HepG2 (cell line): ENCODE data around the gene FTCD. TPM values are rescaled to one million over a fixed set of nuclear protein-coding genes. Genes with fewer than 3 reads are reported as not detected.

Experiments used
- ATAC-seq: fragments of 200-7000 bp; cut with Tn5 transposase; 3 replicates; pipeline ENCODE4 v1.9.1; 2020; ENCODE audit warnings: mild to moderate bottlenecking, moderate library complexity
- BruUV-seq: library from RNA; stranded (reverse); fragments of 400-500 nt; replicated peaks from 2 replicates; lab custom pipeline; 2021; lab: Mats Ljungman, UMichigan
- CTCF ChIA-PET: fragments of 300-600 bp; formaldehyde crosslinking; extraction: SDS; loops from one replicate; lab custom pipeline; 2021; ENCODE audit warnings: low total read pairs, inconsistent platforms, low intra/inter-chr PET ratio; lab: Yijun Ruan, JAX
- POLR2A ChIA-PET: fragments of 350-600 bp; sonication (Branson Sonifier 250); formaldehyde crosslinking; loops from one replicate; lab custom pipeline; 2020; ENCODE audit warnings: antibody characterized with exemption, inconsistent platforms; lab: Yijun Ruan, JAX
- DNase-seq: peaks from one replicate; pipeline ENCODE4 v3.0.0-alpha.2; 2015; ENCODE audit warnings: low spot score
- FAIRE-seq: peaks from 3 replicates; lab custom pipeline; 2011; peaks lifted over from hg19 to GRCh38; lab: Jason Lieb, UNC
- H2AFZ ChIP-seq: one replicate; pipeline ENCODE4 v1.6.1; 2011; ENCODE audit warnings: low read length, inconsistent platforms
- H3K27ac ChIP-seq: fragments of 300-600 bp; 3 replicates; pipeline ENCODE4 v1.8.0; 2011; ENCODE audit warnings: mixed run types, mild to moderate bottlenecking, mixed read lengths, low read length, inconsistent platforms; ENCODE audit not compliant: insufficient read depth; ENCODE audit errors: extremely low read length
- H3K27me3 ChIP-seq, 2 experiments: fragments of 200-600 bp in 1 of 2; 2 replicates in 1 of 2; 3 replicates in 1 of 2; pipeline versions ENCODE4 v1.6.0 to v1.8.0; 2011; ENCODE audit warnings: low read length in 2 of 2, mild to moderate bottlenecking in 2 of 2, moderate library complexity in 2 of 2, inconsistent platforms in 1 of 2; ENCODE audit not compliant: insufficient read depth in 2 of 2, control insufficient read depth in 1 of 2
- H3K36me3 ChIP-seq, 2 experiments: fragments of 200-600 bp in 1 of 2; replicated peaks in 1 of 2; 2 replicates in 1 of 2; 3 replicates in 1 of 2; pipeline versions ENCODE4 v1.5.1 to v1.8.0; 2011; ENCODE audit warnings: low read length in 2 of 2, inconsistent platforms in 1 of 2; ENCODE audit not compliant: insufficient read depth in 2 of 2, control insufficient read depth in 1 of 2
- H3K4me1 ChIP-seq: 2 replicates; pipeline ENCODE4 v1.5.1; 2012; ENCODE audit warnings: low read length, inconsistent platforms; ENCODE audit not compliant: insufficient read depth
- H3K4me2 ChIP-seq: 2 replicates; pipeline ENCODE4 v1.6.0; 2011; ENCODE audit warnings: low read depth, low read length, inconsistent platforms
- H3K4me3 ChIP-seq, 3 experiments: fragments of 200-600 bp in 1 of 3; sonication (generic), shearing (Covaris generic) in 1 of 3; replicated peaks in 1 of 3; 2 replicates each; pipeline ENCODE4 v1.5.1; 2011 to 2016; ENCODE audit warnings: low read length in 3 of 3, inconsistent platforms in 2 of 3, low read depth in 2 of 3, mild to moderate bottlenecking in 2 of 3, control low read depth in 1 of 3, mixed read lengths in 1 of 3; ENCODE audit not compliant: insufficient read depth in 1 of 3
- H3K79me2 ChIP-seq: one replicate; pipeline ENCODE4 v1.6.1; 2011; ENCODE audit warnings: low read length, inconsistent platforms; ENCODE audit not compliant: insufficient read depth
- H3K9ac ChIP-seq: 2 replicates; pipeline ENCODE4 v1.6.0; 2011; ENCODE audit warnings: mild to moderate bottlenecking, low read depth, low read length, inconsistent platforms; ENCODE audit not compliant: insufficient read depth
- H3K9me3 ChIP-seq: 2 replicates; pipeline ENCODE4 v1.5.1; 2012; ENCODE audit warnings: mild to moderate bottlenecking, low read length
- H4K20me1 ChIP-seq: 2 replicates; pipeline ENCODE4 v1.6.0; 2011; ENCODE audit warnings: inconsistent platforms, mild to moderate bottlenecking, low read length, moderate library complexity; ENCODE audit not compliant: insufficient read depth
- KAT2B ChIP-seq: fragments of 150-350 bp; IDR thresholded peaks from 2 replicates; pipeline ENCODE4 v1.6.1; 2014; ENCODE audit warnings: low read depth, low read length, borderline replicate concordance
- MYC ChIP-seq: sonication (generic); formaldehyde crosslinking; IDR thresholded peaks from 2 replicates; pipeline ENCODE4 v1.9.0; 2021; ENCODE audit warnings: missing genetic modification reagents, borderline replicate concordance
- RBM22 ChIP-seq: fragments of 200-400 bp; formaldehyde crosslinking; optimal IDR thresholded peaks from 2 replicates; pipeline ENCODE3; 2017; ENCODE audit warnings: mild to moderate bottlenecking, low read length, moderate library complexity
- SRSF9 ChIP-seq: fragments of 200-400 bp; formaldehyde crosslinking; IDR thresholded peaks from 2 replicates; pipeline ENCODE4 v1.6.1; 2018; ENCODE audit warnings: borderline replicate concordance, mild to moderate bottlenecking, low read depth, low read length; ENCODE audit not compliant: insufficient read depth, poor library complexity, severe bottlenecking
- ZBTB20 ChIP-seq: sonication (generic); formaldehyde crosslinking; IDR thresholded peaks from 2 replicates; pipeline ENCODE4 v1.8.1; 2023; ENCODE audit warnings: missing genetic modification reagents, low read depth, mild to moderate bottlenecking, borderline replicate concordance
- ZNF263 ChIP-seq: sonication (generic); formaldehyde crosslinking; IDR thresholded peaks from 2 replicates; pipeline ENCODE4 v1.4.0; 2020; ENCODE audit warnings: missing genetic modification reagents
- ZNF768 ChIP-seq: sonication (generic); formaldehyde crosslinking; IDR thresholded peaks from 2 replicates; pipeline ENCODE4 v1.4.0; 2020; ENCODE audit warnings: missing genetic modification reagents
- WGBS: methylation state at CpG from one replicate; pipeline ENCODE4 v1.1.6; 2017; ENCODE audit warnings: low lambda C conversion rate; 5-methylcytosine and 5-hydroxymethylcytosine counted together
- in situ Hi-C: cut with HindIII; loops from 2 replicates; pipeline ENCODE4 v1.10.0; 2017; ENCODE audit warnings: low pct_unique_long_range_greater_than_20kb; ENCODE audit not compliant: extremely low pct_ligation_motif_present
- intact Hi-C: fragments of 100-400 bp; cut with micrococcal nuclease; formaldehyde crosslinking; loops from one replicate; pipeline ENCODE4 v1.10.0; 2022; ENCODE audit not compliant: unreplicated experiment
- polyA plus RNA-seq, 8 experiments: library from polyadenylated mRNA; depleted of rRNA in 3 of 8; stranded (reverse) in 7 of 8; unstranded in 1 of 8; fragments of >200 nt; fragmentation: Illumina TruSeq in 4 of 8; extraction: Trizol in 4 of 8; gene quantifications; 2 replicates each; pipeline versions ENCODE4 v1.2.1 to v1.2.3, GENCODE V29; 2011 to 2016; ENCODE audit warnings: low read depth in 4 of 8, missing spikeins in 1 of 8, mixed read lengths in 1 of 8; ENCODE audit not compliant: insufficient read depth in 1 of 8
- total RNA-seq, 5 experiments: library from RNA; depleted of rRNA; stranded (reverse); fragments of >200 nt; fragmentation: Illumina TruSeq; extraction: Trizol; gene quantifications; 2 replicates each; pipeline ENCODE4 v1.2.3, GENCODE V29; 2016; ENCODE audit warnings: low read depth in 1 of 5
- TF ChIP-seq, protein P1 (sequence below): sonication (generic); formaldehyde crosslinking; IDR thresholded peaks from 2 replicates; pipeline ENCODE4 v1.4.0; 2020; ENCODE audit warnings: missing genetic modification reagents

FTCD gene
- total and polyA plus RNA-seq, 2 of the 13 experiments (the other 11 are each of a cell fraction or from before 2014, with no cell fraction given), result 75.7 to 105 TPM

DNA sequence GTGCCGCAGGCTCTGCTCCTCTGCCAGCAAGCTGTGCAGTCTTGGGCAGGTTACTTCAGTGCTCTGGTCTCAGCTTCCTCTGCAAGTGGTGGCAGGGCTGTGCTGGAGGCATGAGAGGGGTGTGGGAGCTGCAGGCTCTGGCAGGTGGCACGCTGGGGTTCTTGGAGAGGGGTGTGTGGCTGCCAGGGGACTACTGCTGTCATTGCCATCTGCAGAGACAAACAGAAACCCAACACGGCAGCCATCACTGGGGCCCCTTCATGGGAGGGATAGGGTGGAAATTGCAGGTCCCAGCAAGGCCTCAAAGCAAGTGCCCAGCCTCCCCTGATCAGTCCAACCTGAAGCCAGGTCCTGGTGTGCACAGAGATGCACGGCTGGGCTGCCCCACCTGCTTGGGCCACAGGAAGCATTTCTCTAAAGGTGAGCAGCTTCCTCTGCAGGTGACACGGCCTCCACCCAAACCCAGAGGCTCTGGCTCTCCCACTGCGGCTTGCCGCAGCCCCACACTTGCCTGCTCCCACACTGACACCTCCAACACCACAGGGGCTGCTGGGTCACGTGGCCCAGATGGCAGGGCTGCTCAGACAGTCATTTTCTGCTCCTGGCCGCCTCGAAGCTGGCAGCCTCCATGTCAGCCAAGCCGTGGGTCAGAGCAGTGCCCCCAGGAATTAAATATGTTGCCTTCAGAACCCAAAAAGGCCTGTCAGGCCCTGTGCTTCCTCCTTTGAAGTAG, 61.5 kb downstream of the FTCD start:
- in situ Hi-C loops, result no loop called here

More for the DNA sequence above, 61.5 kb downstream of the FTCD start:
- Histone ChIP-seq H3K27ac (no peak overlapping the region), H2AFZ (no peak overlapping the region), H3K79me2 (no peaks in the 10 kb centered on the region), H3K4me2 (no peak overlapping the region), H3K4me1 (no peaks in the 10 kb centered on the region), H4K20me1 (no peaks in the 10 kb centered on the region), H3K9ac (no peak overlapping the region), H3K36me3 (no peaks in the 10 kb centered on the region), H3K27me3 (peaks cover 11 to 49% of the 10 kb centered on the region in 2 experiments), H3K4me3 (no peak overlapping the region), H3K9me3 (no peaks in the 10 kb centered on the region)
- TF ChIP-seq ZBTB20 (CRISPR knock-in tag) (no peak), KAT2B (no peak), ZNF263 (CRISPR knock-in tag) (no peak), ZNF768 (CRISPR knock-in tag) (peak; percentile 18; the same call in 1 of the 2 replicates), SRSF9 (no peak), MYC (CRISPR knock-in tag) (no peak), RBM22 (no peak)
- TF ChIP-seq, protein P1, sequence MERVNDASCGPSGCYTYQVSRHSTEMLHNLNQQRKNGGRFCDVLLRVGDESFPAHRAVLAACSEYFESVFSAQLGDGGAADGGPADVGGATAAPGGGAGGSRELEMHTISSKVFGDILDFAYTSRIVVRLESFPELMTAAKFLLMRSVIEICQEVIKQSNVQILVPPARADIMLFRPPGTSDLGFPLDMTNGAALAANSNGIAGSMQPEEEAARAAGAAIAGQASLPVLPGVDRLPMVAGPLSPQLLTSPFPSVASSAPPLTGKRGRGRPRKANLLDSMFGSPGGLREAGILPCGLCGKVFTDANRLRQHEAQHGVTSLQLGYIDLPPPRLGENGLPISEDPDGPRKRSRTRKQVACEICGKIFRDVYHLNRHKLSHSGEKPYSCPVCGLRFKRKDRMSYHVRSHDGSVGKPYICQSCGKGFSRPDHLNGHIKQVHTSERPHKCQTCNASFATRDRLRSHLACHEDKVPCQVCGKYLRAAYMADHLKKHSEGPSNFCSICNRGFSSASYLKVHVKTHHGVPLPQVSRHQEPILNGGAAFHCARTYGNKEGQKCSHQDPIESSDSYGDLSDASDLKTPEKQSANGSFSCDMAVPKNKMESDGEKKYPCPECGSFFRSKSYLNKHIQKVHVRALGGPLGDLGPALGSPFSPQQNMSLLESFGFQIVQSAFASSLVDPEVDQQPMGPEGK, result no peak
- BruUV-seq, result no TSS peak
- DNase-seq (no peak), FAIRE-seq (no peak), ATAC-seq (no peak)
- POLR2A ChIA-PET, result no interaction called here
- CTCF ChIA-PET, result no interaction called here
- 9% methylated on average over 4 of the region's 11 CpGs for WGBS
- intact Hi-C loops, result no loop called here
